ENCODE results near the gene S100A8.

Gene S100A8

GRCh38 chr1:153362187-153362775 lies 28.6 kb downstream of the S100A8 start:
- no peak for DNase-seq (ENCODE audit: low read depth in 2 of 2)

GRCh38 chr1:153361480-153362109 lies 29.3 kb downstream of the S100A8 start:
- no peak for DNase-seq (ENCODE audit: low read depth in 2 of 2)

GRCh38 chr1:153360592-153361479 lies 30.0 kb downstream of the S100A8 start:
- no peak for DNase-seq (ENCODE audit: low read depth in 2 of 2)

GRCh38 chr1:153360190-153360589 lies 30.7 kb downstream of the S100A8 start:
- DNase-seq (ENCODE audit: low read depth in 2 of 2): no peak

GRCh38 chr1:153359241-153359640 lies 31.6 kb downstream of the S100A8 start:
- DNase-seq (ENCODE audit: low read depth in 2 of 2): no peak

GRCh38 chr1:153358691-153358975 lies 32.2 kb downstream of the S100A8 start:
- DNase-seq (ENCODE audit: low read depth in 2 of 2): no peak

- DNase-seq (ENCODE audit: low read depth in 2 of 2): no peak
These were observed 32.8 kb downstream of the S100A8 start, which contains the start of gene S100A9 for GRCh38 chr1:153357853-153358690. S100A9 (plus strand) TSS chr1:153357854; CDS start chr1:153358284, 430 bp downstream.

GRCh38 chr1:153357076-153357852 lies 33.6 kb downstream of the S100A8 start:
- DNase-seq (ENCODE audit: low read depth in 2 of 2): no peak

GRCh38 chr1:153356392-153357075 lies 34.3 kb downstream of the S100A8 start:
- no peak for DNase-seq (ENCODE audit: low read depth in 2 of 2)

- no peak for DNase-seq (ENCODE audit: low read depth in 2 of 2)
These were observed 35.3 kb downstream of the S100A8 start for GRCh38 chr1:153355445-153356071.

GRCh38 chr1:153354515-153355193 lies 36.2 kb downstream of the S100A8 start:
- DNase-seq (ENCODE audit: low read depth in 2 of 2): no peak

- DNase-seq (ENCODE audit: low read depth in 2 of 2): no peak
These were observed 37.5 kb downstream of the S100A8 start for GRCh38 chr1:153353226-153353947.

GRCh38 chr1:153352523-153352922 lies 38.4 kb downstream of the S100A8 start:
- peak; percentile 30 to 41 for DNase-seq (ENCODE audit: low read depth in 2 of 2)

GRCh38 chr1:153350321-153350957 lies 40.4 kb downstream of the S100A8 start:
- DNase-seq (ENCODE audit: low read depth in 2 of 2): no peak

GRCh38 chr1:153349363-153350320 lies 41.2 kb downstream of the S100A8 start:
- no peak for DNase-seq (ENCODE audit: low read depth in 2 of 2)

GRCh38 chr1:153348511-153349362 lies 42.1 kb downstream of the S100A8 start, which contains the start of gene PGLYRP4:
PGLYRP4 (minus strand) TSS chr1:153348841; CDS start chr1:153347932, 909 bp downstream.
- no peak for DNase-seq (ENCODE audit: low read depth in 2 of 2)

Measured in stimulated activated CD8-positive, alpha-beta memory T cell treated with anti-CD3 and anti-CD28 coated beads, Interleukin-7, amount 100 ng/mL, for 4 hours (primary cell).